HAP-1 (cell line): ENCODE measurements around the gene ATP1B3.
"Not testable (repeated sequence)": the region's sequence is repeated elsewhere in the genome, so short reads cannot be mapped to it uniquely, and the experiment has no call there.

Experiments used
- DNase-seq, 2 experiments: peaks; one replicate each; pipeline ENCODE4 v3.0.0-alpha.2; 2016 to 2020; ENCODE audit warnings: low spot score in 2 of 2
- H3K27me3 ChIP-seq: fragments of 250-450 bp; sonication (Bioruptor Pico); 2 replicates; pipeline ENCODE4 v1.5.1; 2020; ENCODE audit warnings: low read depth, mild to moderate bottlenecking, moderate library complexity
- H3K36me3 ChIP-seq: fragments of 250-450 bp; sonication (Bioruptor Pico); replicated peaks from 2 replicates; pipeline ENCODE4 v1.5.1; 2020; ENCODE audit warnings: mild to moderate bottlenecking
- H3K4me1 ChIP-seq: fragments of 250-450 bp; sonication (Bioruptor Pico); 2 replicates; pipeline ENCODE4 v1.5.1; 2020; ENCODE audit warnings: mild to moderate bottlenecking
- H3K4me3 ChIP-seq: fragments of 250-450 bp; sonication (Bioruptor Pico); 2 replicates; pipeline ENCODE4 v1.5.1; 2020; ENCODE audit warnings: mild to moderate bottlenecking, moderate library complexity
- H3K9me3 ChIP-seq: fragments of 250-450 bp; sonication (Bioruptor Pico); 2 replicates; pipeline ENCODE4 v1.5.1; 2020; ENCODE audit warnings: mild to moderate bottlenecking, moderate library complexity
- in situ Hi-C: fragments of 300-500 bp; cut with MboI; formaldehyde crosslinking; loops from 3 replicates; pipeline ENCODE4 v1.14.3; 2020; ENCODE audit warnings: low sequenced_read_pairs, inconsistent platforms, mixed read lengths

The ATP1B3 gene

GRCh38 chr3:141901914-141902313 lies 25.5 kb downstream of the ATP1B3 start:
- peaks cover 17% of the 10 kb centered on the region for H3K36me3 ChIP-seq
- no peak for DNase-seq
- in situ Hi-C loops: no loop called here

GRCh38 chr3:141904203-141904602 lies 27.8 kb downstream of the ATP1B3 start:
- peaks cover 31% of the 10 kb centered on the region for H3K36me3 ChIP-seq
- no peaks in the 10 kb centered on the region for H3K4me1 ChIP-seq
- in situ Hi-C loops: no loop called here
- H3K4me3 ChIP-seq: no peak overlapping the region
- DNase-seq: no peak
- H3K27me3 ChIP-seq: no peaks in the 10 kb centered on the region; the same call in 1 of the 2 replicates
- H3K9me3 ChIP-seq: 0 out of 2 replicates have a peak, but pooled peaks cover 3% of the 10 kb centered on the region

More at GRCh38 chr3:141901914-141902313, 25.5 kb downstream of the ATP1B3 start:
- no peaks in the 10 kb centered on the region for H3K4me1 ChIP-seq
- H3K4me3 ChIP-seq: no peak overlapping the region
- no peaks in the 10 kb centered on the region; the same call in 1 of the 2 replicates for H3K27me3 ChIP-seq
- 0 out of 2 replicates have a peak, but pooled peaks cover 3% of the 10 kb centered on the region for H3K9me3 ChIP-seq

- H3K36me3 ChIP-seq: peaks cover 39% of the 10 kb centered on the region
- in situ Hi-C loops: no loop called here
These were observed 28.7 kb downstream of the ATP1B3 start for GRCh38 chr3:141905129-141905528.

DNA sequence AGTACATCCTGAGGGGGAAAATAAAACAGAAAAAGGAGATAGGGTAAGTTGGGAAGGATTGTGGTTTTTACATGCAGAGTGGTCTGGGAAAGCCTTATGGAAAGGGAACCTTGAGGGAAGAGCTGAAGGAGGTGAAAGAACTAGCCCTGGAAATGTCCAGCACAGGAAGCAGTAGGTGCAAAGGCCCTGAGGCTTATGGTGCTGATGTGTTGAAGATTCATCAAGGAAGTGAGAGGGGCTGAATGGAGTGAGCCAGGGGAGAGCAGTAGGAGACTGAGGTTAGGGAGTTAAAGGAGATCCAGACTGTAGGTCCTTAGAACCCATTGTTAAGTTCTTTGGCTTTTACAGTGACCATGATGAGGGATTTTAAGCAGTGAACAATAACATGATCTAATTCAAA lies 33.0 kb downstream of the ATP1B3 start:
- Histone ChIP-seq H3K27me3 (no peaks in the 10 kb centered on the region; the same call in 1 of the 2 replicates), H3K36me3 (peaks cover 63% of the 10 kb centered on the region), H3K4me1 (no peaks in the 10 kb centered on the region), H3K4me3 (no peak overlapping the region), H3K9me3 (peaks cover 2% of the 10 kb centered on the region; the same call in 1 of the 2 replicates)
- no peak for DNase-seq
- in situ Hi-C loops: no loop called here

More at GRCh38 chr3:141905129-141905528, 28.7 kb downstream of the ATP1B3 start:
- Histone ChIP-seq H3K4me1 (no peaks in the 10 kb centered on the region), H3K9me3 (0 out of 2 replicates have a peak, but pooled peaks cover under 1% of the 10 kb centered on the region), H3K27me3 (no peaks in the 10 kb centered on the region; the same call in 1 of the 2 replicates), H3K4me3 (no peak overlapping the region)
- DNase-seq: no peak

GRCh38 chr3:141909986-141910385 lies 33.5 kb downstream of the ATP1B3 start:
- H3K4me3 ChIP-seq, in situ Hi-C loops, H3K4me1 ChIP-seq, H3K9me3 ChIP-seq, H3K27me3 ChIP-seq, DNase-seq: not testable (repeated sequence)
- peaks cover 67% of the 10 kb centered on the region for H3K36me3 ChIP-seq

- H3K9me3 ChIP-seq: peaks cover 2% of the 10 kb centered on the region; the same call in 1 of the 2 replicates
- in situ Hi-C loops: no loop called here
- DNase-seq: peak; percentile 45
- no peak overlapping the region for H3K4me3 ChIP-seq
- no peaks in the 10 kb centered on the region for H3K27me3 ChIP-seq
- no peaks in the 10 kb centered on the region for H3K4me1 ChIP-seq
- H3K36me3 ChIP-seq: peaks cover 64% of the 10 kb centered on the region
These were observed 36.8 kb downstream of the ATP1B3 start for GRCh38 chr3:141913150-141913811.

DNA sequence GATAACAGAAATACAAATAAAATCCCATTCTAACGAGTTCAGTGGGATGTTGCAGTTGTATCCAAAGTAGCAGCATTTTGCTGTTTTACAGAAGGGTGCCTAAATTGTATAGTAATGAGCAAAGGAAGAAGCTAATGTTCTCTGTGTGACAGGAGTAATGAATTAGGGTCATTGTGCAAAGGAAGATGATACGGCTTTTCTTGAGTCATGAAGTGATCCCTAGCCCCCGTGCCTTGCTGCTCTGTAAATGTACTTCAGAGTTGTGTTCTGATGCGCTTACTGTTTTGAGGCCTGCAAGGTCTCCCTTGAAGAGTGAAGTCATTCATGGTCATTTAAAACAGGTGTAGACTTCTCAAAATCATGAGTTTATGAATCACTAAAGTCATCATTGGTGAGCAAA lies 37.9 kb downstream of the ATP1B3 start:
- DNase-seq: no peak
- Histone ChIP-seq H3K36me3 (peaks cover 62% of the 10 kb centered on the region), H3K27me3 (no peaks in the 10 kb centered on the region), H3K9me3 (peaks cover 2% of the 10 kb centered on the region; the same call in 1 of the 2 replicates), H3K4me3 (no peak overlapping the region), H3K4me1 (no peaks in the 10 kb centered on the region)
- in situ Hi-C loops: no loop called here

DNA sequence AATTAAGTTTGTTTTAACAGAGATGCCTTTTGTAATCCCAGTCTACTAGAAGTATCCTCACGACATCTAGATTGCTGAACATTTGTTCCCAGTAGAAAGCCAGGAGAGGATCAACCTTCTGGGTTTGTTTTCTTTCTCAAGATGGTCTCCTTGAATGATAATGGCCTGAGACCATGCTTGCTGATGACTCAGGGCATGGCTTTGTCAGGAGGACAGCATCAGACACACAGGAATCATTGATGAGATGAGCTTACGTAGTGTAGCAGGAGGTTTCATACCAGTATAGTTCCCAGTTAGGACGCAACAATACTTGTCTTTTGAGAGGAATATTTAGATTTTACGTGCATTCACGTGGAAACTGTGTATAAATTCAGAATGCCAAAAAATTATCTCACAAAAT lies 38.6 kb downstream of the ATP1B3 start:
- Histone ChIP-seq H3K9me3 (peaks cover 2% of the 10 kb centered on the region; the same call in 1 of the 2 replicates), H3K36me3 (peaks cover 62% of the 10 kb centered on the region), H3K4me1 (no peaks in the 10 kb centered on the region), H3K4me3 (no peak overlapping the region), H3K27me3 (no peaks in the 10 kb centered on the region)
- DNase-seq: no peak
- in situ Hi-C loops: no loop called here

DNA sequence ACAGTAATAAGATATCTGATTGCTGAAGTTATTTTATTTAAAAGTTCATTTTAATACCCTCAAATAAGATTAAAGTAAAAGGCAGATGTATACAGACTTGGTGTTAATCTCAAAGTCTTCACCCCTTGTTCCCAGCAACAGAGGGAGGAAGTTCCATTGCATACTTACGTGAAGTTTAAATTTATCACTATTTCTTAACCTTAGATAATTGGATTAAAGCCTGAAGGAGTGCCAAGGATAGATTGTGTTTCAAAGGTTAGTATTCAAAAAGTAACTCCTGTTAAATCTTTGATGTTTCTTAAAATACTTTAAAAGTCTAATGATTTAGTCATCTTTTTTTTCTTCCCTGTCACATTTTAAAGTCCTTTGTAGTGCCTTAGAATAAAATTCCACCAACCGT lies 39.3 kb downstream of the ATP1B3 start:
- no peak for DNase-seq
- Histone ChIP-seq H3K27me3 (no peaks in the 10 kb centered on the region), H3K4me3 (no peak overlapping the region), H3K4me1 (no peaks in the 10 kb centered on the region), H3K9me3 (peaks cover 2% of the 10 kb centered on the region; the same call in 1 of the 2 replicates), H3K36me3 (peaks cover 63% of the 10 kb centered on the region)
- in situ Hi-C loops: no loop called here

DNA sequence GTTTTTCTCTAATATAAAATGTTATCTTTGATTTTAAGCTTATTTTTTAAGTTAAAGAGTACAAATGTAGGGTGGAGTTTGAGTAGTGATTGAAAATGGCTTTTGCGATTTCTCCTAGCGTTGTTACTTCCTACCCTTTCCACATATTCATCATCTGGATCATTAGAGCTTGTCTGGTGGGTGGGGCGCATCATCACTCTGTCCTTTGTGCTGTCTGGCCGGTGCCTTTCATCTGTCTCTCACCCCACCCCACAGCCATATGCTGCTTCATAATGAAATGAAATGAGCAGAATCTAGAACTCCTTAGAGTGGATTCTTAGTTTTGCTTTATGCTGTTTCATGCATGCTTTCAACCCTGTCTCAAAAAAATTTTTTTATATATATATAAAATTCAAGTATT lies 44.3 kb downstream of the ATP1B3 start:
- Histone ChIP-seq H3K4me3 (no peak overlapping the region), H3K36me3 (peaks cover 50% of the 10 kb centered on the region), H3K9me3 (no peaks in the 10 kb centered on the region), H3K27me3 (no peaks in the 10 kb centered on the region), H3K4me1 (no peaks in the 10 kb centered on the region)
- in situ Hi-C loops: no loop called here
- DNase-seq: no peak

- no peaks in the 10 kb centered on the region for H3K4me1 ChIP-seq
- no peaks in the 10 kb centered on the region for H3K27me3 ChIP-seq
- peaks cover 45% of the 10 kb centered on the region for H3K36me3 ChIP-seq
- DNase-seq: no peak
- in situ Hi-C loops: no loop called here
- H3K9me3 ChIP-seq: no peaks in the 10 kb centered on the region
- H3K4me3 ChIP-seq: no peak overlapping the region
These were observed 44.9 kb downstream of the ATP1B3 start for GRCh38 chr3:141921316-141921715.

- in situ Hi-C loops: not testable (repeated sequence)
These were observed 49.2 kb downstream of the ATP1B3 start for GRCh38 chr3:141925677-141926076.

GRCh38 chr3:141926929-141927328 lies 50.5 kb downstream of the ATP1B3 start:
- DNase-seq: no peak
- Histone ChIP-seq H3K4me3 (no peak overlapping the region), H3K36me3 (peaks cover 14% of the 10 kb centered on the region), H3K27me3 (no peaks in the 10 kb centered on the region), H3K9me3 (no peaks in the 10 kb centered on the region), H3K4me1 (no peaks in the 10 kb centered on the region)
- in situ Hi-C loops: no loop called here

More at GRCh38 chr3:141925677-141926076, 49.2 kb downstream of the ATP1B3 start:
- H3K9me3 ChIP-seq, H3K4me1 ChIP-seq, H3K4me3 ChIP-seq, H3K27me3 ChIP-seq, DNase-seq: not testable (repeated sequence)
- H3K36me3 ChIP-seq: peaks cover 23% of the 10 kb centered on the region

GRCh38 chr3:141928631-141929270 lies 52.3 kb downstream of the ATP1B3 start:
- no peak for DNase-seq
- Histone ChIP-seq H3K4me3 (no peak overlapping the region), H3K36me3 (peaks cover 8% of the 10 kb centered on the region), H3K27me3 (no peaks in the 10 kb centered on the region), H3K4me1 (no peaks in the 10 kb centered on the region), H3K9me3 (no peaks in the 10 kb centered on the region)
- in situ Hi-C loops: no loop called here
